HG03378 (cell line): Measurements from ENCODE around the gene DLG2.

Experiments used
- ATAC-seq: cut with Tn5 transposase; IDR thresholded peaks from one replicate; pipeline ENCODE4 v1.9.1; 2021; ENCODE audit warnings: mild to moderate bottlenecking, moderate library complexity; ENCODE audit not compliant: unreplicated experiment

DLG2 gene

GRCh38 chr11:84173078-84173477, 1454.1 kb downstream of the DLG2 start:
- ATAC-seq: no peak

DNA sequence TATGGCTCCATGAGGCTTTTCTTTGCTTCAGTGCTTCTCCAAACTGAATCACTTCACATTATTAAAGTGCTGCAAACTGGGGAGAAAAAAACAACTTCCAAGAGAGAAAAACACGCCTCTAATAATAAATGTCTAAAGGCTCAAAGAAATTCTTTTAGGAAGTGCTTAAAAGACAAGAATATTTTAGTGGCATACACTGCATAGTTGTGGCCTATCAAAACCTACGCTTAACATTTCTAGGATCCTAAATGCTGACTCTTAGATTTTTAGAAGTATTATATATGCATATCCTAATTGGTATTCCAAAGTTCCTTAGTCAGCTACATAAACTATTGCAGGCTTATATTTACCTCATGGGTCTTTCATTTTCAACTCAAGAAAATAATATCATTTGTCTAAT, 1462.0 kb downstream of the DLG2 start:
- ATAC-seq: no peak

DNA sequence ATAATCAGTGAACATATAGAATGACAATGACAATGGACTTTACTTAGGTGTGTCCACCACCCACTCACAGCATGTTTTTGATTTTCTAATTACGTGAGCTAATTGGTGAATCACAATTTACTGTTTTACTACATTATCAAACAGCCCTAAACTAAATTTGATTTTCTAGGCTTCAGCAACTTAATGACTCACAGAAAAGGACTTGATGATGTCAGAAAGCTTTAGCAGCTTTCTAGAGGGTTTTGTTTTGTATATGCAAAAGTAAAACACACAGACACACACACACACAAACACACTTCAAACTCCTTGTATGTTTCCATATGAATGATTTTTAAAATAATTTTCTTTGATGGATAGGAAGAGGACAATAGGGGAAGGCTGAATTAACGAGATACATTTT, 1462.4 kb downstream of the DLG2 start:
- ATAC-seq: no peak

GRCh38 chr11:84163116-84163515, 1464.0 kb downstream of the DLG2 start:
- no peak for ATAC-seq

- no peak for ATAC-seq
Observed at GRCh38 chr11:84157639-84158038, 1469.5 kb downstream of the DLG2 start.

GRCh38 chr11:84146826-84147225, 1480.3 kb downstream of the DLG2 start:
- ATAC-seq: no peak

GRCh38 chr11:84145616-84146185, 1481.4 kb downstream of the DLG2 start:
- no peak for ATAC-seq

GRCh38 chr11:84144531-84144930, 1482.6 kb downstream of the DLG2 start:
- no peak for ATAC-seq

DNA sequence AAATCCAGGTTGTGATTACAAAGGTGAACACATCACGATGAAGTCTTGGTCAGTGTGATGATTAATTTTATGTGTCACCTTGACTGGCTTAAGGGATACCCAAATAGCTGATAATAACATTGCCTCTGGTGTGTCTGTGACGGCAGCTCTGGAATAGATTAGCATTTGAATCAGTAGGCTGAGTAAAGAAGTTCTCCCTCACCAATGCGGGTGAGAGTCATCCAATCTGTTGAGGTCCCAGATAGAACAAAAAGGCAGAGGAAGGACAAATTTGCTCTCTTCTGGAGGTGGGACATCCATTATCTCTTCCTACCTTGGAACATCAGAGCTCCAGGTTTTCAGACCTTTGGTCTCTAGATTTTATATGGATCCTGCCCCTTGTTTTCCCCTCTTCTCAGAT, 1484.7 kb downstream of the DLG2 start:
- ATAC-seq: no peak

DNA sequence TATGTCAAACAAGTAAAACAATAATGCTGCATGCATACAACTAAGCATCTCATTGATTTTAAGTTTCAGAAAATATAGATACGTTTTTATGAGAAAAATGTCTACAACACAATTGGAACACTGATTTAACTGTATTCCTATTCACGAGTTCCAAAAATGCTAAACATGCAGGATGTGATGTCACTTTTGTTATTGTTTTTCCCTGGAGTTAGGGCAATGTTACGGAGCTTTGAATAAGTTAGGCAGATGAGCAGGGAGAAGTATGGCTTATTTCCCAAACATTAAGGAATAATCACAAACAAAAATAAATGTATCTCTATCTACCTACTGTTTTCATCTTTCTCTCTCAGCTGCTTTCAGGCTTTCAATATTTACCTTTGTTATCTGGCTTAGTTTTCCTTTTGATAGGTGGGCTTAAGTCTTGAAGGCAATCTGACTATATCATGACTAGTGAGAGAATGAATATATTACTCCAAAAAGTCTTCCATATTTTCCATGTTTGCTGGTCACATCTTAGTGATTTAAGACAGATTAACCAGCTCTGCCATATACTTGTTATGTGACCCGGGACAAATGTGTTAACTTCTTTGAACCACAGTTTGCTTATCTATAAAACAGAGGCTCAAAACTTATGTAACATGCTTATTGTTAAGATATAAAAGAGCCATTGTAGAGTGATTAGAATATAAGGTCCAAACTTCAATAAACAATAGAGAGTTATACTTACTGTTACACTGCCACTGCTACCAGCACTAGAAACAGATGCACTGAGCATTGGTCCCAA, 1486.6 kb downstream of the DLG2 start:
- no peak for ATAC-seq

GRCh38 chr11:84137960-84138359, 1489.2 kb downstream of the DLG2 start:
- ATAC-seq: no peak

GRCh38 chr11:84137505-84137904, 1489.6 kb downstream of the DLG2 start:
- ATAC-seq: no peak

- no peak for ATAC-seq
Observed at GRCh38 chr11:84136926-84137325, 1490.2 kb downstream of the DLG2 start.

- no peak for ATAC-seq
Observed at GRCh38 chr11:84130646-84131427, 1496.3 kb downstream of the DLG2 start.

- no peak for ATAC-seq
Observed at GRCh38 chr11:84129961-84130576, 1497.1 kb downstream of the DLG2 start.

DNA sequence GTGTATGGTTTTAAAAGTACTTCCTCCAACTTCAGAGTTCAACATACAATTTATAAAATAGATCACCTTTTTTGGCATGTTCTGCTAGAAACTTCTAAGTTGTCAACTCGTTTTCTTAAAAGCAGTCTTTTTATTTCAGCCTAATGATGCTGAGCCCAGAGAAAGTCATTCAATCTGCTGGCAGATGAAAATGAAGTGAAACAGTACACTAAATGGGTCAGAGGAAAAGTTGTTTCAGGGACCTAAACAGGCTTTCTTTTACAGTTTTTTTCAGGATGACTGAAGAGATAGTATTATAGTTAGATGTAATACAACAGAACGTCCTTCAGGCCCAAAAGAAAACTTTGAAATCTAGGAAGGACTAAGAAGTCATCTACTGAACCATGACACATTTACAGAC, 1498.3 kb downstream of the DLG2 start:
- ATAC-seq: no peak

GRCh38 chr11:84117394-84117793, 1509.8 kb downstream of the DLG2 start:
- ATAC-seq: no peak

DNA sequence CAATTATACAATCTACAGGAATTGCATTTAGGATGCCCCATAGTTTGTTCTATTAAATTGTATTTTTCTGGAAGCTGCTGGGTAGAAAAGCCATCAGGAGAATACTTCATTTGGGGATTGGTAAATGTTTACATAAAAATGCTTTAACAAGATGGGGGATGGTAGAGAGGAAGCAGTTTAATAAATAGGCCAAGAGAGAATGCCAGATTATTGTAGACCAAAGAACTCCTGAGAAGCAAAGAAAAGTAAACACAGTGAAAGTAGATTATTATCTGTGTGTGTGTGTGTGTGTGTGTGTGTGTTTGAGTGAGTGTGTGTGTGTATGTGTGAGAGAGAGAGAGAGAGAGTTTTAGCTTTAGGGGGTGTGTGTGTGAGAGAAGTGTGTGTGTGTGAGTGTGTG, 1520.6 kb downstream of the DLG2 start:
- ATAC-seq: no peak

- no peak for ATAC-seq
Observed at GRCh38 chr11:84105148-84105547, 1522.0 kb downstream of the DLG2 start.

GRCh38 chr11:84103096-84103495, 1524.0 kb downstream of the DLG2 start:
- no peak for ATAC-seq

GRCh38 chr11:84097186-84097585, 1530.0 kb downstream of the DLG2 start:
- no peak for ATAC-seq
